Peyer's patch (tissue), 4 donors: Measurements from ENCODE around the gene ETFA. TPM values are rescaled to one million over a fixed set of nuclear protein-coding genes. Genes with fewer than 3 reads are reported as not detected.

Experiments
- DNase-seq, 3 donors: peaks; one replicate each; pipeline ENCODE4 v3.0.0-alpha.2; 2017 to 2019
- H3K27ac ChIP-seq, 4 donors: fragments of 200-600 bp; sonication (generic); one replicate each; pipeline ENCODE4 v1.5.1; 2016 to 2019
- H3K27me3 ChIP-seq, 2 donors: fragments of 200-600 bp; sonication (generic); one replicate each; pipeline ENCODE4 v1.5.1; 2019
- H3K36me3 ChIP-seq, 3 donors: fragments of 200-600 bp; sonication (generic); one replicate each; pipeline ENCODE4 v1.5.1; 2016 to 2019
- H3K4me1 ChIP-seq, 4 donors: fragments of 200-600 bp; sonication (generic); one replicate each; pipeline ENCODE4 v1.5.1; 2016 to 2019
- H3K4me3 ChIP-seq, 4 donors: fragments of 200-600 bp; sonication (generic); 1 replicate in 3 of 4; 2 replicates in 1 of 4; pipeline ENCODE4 v1.5.1; 2016 to 2019; ENCODE audit warnings: mild to moderate bottlenecking in 1 of 4
- H3K9me3 ChIP-seq, 4 donors: fragments of 200-600 bp; sonication (generic); one replicate each; pipeline ENCODE4 v1.5.1; 2016 to 2019; ENCODE audit warnings: mild to moderate bottlenecking in 1 of 4
- CTCF ChIP-seq, 6 experiments: fragments of 450-650 bp in 4 of 6; fragments of 200-600 bp in 2 of 6; sonication (generic) in 1 of 6; IDR thresholded peaks; one replicate each; pipeline ENCODE4 v1.5.1; 2017 to 2019; ENCODE audit warnings: antibody characterized with exemption in 6 of 6, mild to moderate bottlenecking in 3 of 6, moderate library complexity in 1 of 6
- POLR2A ChIP-seq, 2 donors: fragments of 450-650 bp; IDR thresholded peaks; one replicate each; pipeline ENCODE4 v1.5.1; 2017; ENCODE audit warnings: antibody characterized with exemption in 2 of 2, mild to moderate bottlenecking in 2 of 2, moderate library complexity in 2 of 2
- total RNA-seq, 4 donors: library from RNA; depleted of rRNA; stranded (reverse); fragments of >200 nt; gene quantifications; one replicate each; pipeline ENCODE4 v1.1.0, GENCODE V29; 2016

ETFA gene
- total RNA-seq, 4 donors from 2014 or later = 110 to 175 (median 163) TPM

GRCh38 chr15:76251717-76252116 lies 59.6 kb downstream of the ETFA start:
- Histone ChIP-seq H3K27me3 (no peaks in the 10 kb centered on the region), H3K4me3 (no peak overlapping the region)
- no peak for TF ChIP-seq CTCF (IDR thresholded peaks at IDR 0.05)
- TF ChIP-seq POLR2A (IDR thresholded peaks at IDR 0.05) = no peak

GRCh38 chr15:76245072-76245610 lies 66.1 kb downstream of the ETFA start:
- Histone ChIP-seq H3K9me3 (no peaks in the 10 kb centered on the region), H3K4me3 (no peak overlapping the region), H3K36me3 (peaks cover 0 to 8% (median 0%) of the 10 kb centered on the region in 3 donors), H3K4me1 (no peaks in the 10 kb centered on the region), H3K27me3 (no peaks in the 10 kb centered on the region), H3K27ac (no peak overlapping the region)
- no peak for TF ChIP-seq POLR2A (IDR thresholded peaks at IDR 0.05)
- no peak for TF ChIP-seq CTCF (IDR thresholded peaks at IDR 0.05)
- no peak for DNase-seq

More at GRCh38 chr15:76251717-76252116, 59.6 kb downstream of the ETFA start:
- no peaks in the 10 kb centered on the region for H3K4me1 ChIP-seq
- DNase-seq = no peak
- H3K36me3 ChIP-seq = peaks cover 0 to 3% (median 0%) of the 10 kb centered on the region in 3 donors
- H3K27ac ChIP-seq = no peak overlapping the region
- no peaks in the 10 kb centered on the region for H3K9me3 ChIP-seq

- H3K36me3 ChIP-seq = peaks cover 0 to 8% (median 0%) of the 10 kb centered on the region in 3 donors
- TF ChIP-seq POLR2A (IDR thresholded peaks at IDR 0.05) = no peak
- TF ChIP-seq CTCF (IDR thresholded peaks at IDR 0.05) = no peak
- H3K9me3 ChIP-seq = no peaks in the 10 kb centered on the region
- H3K4me3 ChIP-seq = no peak overlapping the region
- H3K27ac ChIP-seq = no peak overlapping the region
- H3K4me1 ChIP-seq = no peaks in the 10 kb centered on the region
- no peak for DNase-seq
- H3K27me3 ChIP-seq = no peaks in the 10 kb centered on the region
These were observed 71.5 kb downstream of the ETFA start for GRCh38 chr15:76239786-76240185.

GRCh38 chr15:76236350-76236749 lies 74.9 kb downstream of the ETFA start:
- TF ChIP-seq CTCF (IDR thresholded peaks at IDR 0.05) (no peak), POLR2A (IDR thresholded peaks at IDR 0.05) (no peak)
- no peak for DNase-seq
- no peaks in the 10 kb centered on the region for H3K27me3 ChIP-seq
- H3K27ac ChIP-seq = no peak overlapping the region
- no peak overlapping the region for H3K4me3 ChIP-seq
- H3K36me3 ChIP-seq = no peaks in the 10 kb centered on the region
- H3K4me1 ChIP-seq = no peaks in the 10 kb centered on the region
- no peaks in the 10 kb centered on the region for H3K9me3 ChIP-seq

GRCh38 chr15:76235186-76235826 lies 76.0 kb downstream of the ETFA start:
- no peak overlapping the region for H3K4me3 ChIP-seq
- H3K27me3 ChIP-seq = no peaks in the 10 kb centered on the region
- H3K27ac ChIP-seq = no peak overlapping the region
- H3K9me3 ChIP-seq = no peaks in the 10 kb centered on the region
- no peaks in the 10 kb centered on the region for H3K4me1 ChIP-seq
- no peak for DNase-seq
- peaks cover 0 to 8% (median 0%) of the 10 kb centered on the region in 3 donors for H3K36me3 ChIP-seq
- no peak for TF ChIP-seq POLR2A (IDR thresholded peaks at IDR 0.05)
- peak in 4 of 6 experiments; percentile 37 to 51 (median 50) for TF ChIP-seq CTCF (IDR thresholded peaks at IDR 0.05)
